AG09319 (cell line): ENCODE measurements around the gene CFAP299.
"Not testable (repeated sequence)": the region's sequence is repeated elsewhere in the genome, so short reads cannot be mapped to it uniquely, and the experiment has no call there.

ENCODE experiments used
- DNase-seq: peaks from one replicate; pipeline ENCODE4 v3.0.0-alpha.2; 2010; ENCODE audit warnings: low read depth; ENCODE audit errors: extremely low read depth
- TF ChIP-seq, protein P1 (sequence below): IDR thresholded peaks from 2 replicates; pipeline ENCODE4 v1.5.1; 2011; ENCODE audit warnings: low read depth, mild to moderate bottlenecking, inconsistent platforms, low read length, moderate library complexity

The CFAP299 gene

DNA sequence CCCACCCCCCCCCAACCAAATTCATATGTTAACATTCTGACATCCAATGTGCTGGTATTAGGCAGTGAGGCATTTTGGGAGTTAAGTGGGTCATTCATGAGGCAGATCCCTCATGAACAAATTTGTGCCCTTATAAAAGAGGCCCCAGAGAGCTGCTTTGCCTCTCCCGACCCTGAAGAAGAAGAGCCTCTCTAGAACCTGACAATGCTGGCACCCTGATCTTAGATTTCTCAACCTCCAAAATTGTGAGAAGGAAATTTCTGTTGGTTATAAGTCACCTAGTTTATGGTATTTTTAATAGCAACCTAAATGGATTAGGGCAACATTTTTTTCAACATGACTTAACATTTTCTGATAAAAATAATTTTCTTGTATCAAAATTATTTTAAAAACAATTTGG is 296.3 kb downstream of the CFAP299 start:
- TF ChIP-seq, protein P1, sequence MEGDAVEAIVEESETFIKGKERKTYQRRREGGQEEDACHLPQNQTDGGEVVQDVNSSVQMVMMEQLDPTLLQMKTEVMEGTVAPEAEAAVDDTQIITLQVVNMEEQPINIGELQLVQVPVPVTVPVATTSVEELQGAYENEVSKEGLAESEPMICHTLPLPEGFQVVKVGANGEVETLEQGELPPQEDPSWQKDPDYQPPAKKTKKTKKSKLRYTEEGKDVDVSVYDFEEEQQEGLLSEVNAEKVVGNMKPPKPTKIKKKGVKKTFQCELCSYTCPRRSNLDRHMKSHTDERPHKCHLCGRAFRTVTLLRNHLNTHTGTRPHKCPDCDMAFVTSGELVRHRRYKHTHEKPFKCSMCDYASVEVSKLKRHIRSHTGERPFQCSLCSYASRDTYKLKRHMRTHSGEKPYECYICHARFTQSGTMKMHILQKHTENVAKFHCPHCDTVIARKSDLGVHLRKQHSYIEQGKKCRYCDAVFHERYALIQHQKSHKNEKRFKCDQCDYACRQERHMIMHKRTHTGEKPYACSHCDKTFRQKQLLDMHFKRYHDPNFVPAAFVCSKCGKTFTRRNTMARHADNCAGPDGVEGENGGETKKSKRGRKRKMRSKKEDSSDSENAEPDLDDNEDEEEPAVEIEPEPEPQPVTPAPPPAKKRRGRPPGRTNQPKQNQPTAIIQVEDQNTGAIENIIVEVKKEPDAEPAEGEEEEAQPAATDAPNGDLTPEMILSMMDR, result no peak
- DNase-seq, result no peak

DNA sequence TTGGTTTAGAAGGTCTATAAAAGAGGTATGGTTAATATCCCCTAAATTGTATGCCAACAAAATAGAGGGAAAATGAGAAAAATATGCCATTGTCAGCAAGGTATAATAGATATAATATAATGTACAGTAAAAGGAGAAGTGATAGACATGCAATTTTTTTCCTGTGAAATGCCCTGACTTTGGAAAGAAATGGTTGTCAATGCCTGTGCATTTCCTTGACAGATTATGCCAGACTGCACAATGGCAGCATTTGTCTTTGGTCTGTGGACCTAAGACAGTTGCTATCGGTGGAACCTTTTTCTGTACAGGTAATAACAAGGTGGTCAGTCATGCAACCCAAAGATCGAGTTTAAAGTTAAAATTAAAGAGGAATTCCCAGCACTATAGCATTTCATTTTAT is 301.7 kb downstream of the CFAP299 start:
- no peak for DNase-seq
- TF ChIP-seq, protein P1, result no peak

DNA sequence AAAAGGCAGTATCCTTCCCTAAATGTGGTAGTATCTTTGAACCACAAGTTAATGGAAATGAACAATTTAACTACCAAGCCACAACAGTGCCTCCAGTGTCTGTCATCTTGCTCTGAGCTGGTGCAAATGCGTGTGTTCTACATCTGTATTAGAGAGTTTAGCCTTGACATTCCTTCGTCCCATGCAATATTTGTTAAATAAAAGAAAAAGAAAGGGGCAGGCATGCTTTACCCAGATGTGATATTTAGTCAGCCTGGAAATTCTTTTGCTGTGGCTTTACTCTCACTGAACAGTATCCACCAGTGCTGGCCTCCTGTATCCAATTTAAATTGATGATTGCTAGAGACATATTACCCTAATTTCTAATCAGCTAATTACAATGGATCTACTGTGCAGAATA is 310.5 kb downstream of the CFAP299 start:
- DNase-seq, result peak; percentile 22
- TF ChIP-seq, protein P1, result no peak

DNA sequence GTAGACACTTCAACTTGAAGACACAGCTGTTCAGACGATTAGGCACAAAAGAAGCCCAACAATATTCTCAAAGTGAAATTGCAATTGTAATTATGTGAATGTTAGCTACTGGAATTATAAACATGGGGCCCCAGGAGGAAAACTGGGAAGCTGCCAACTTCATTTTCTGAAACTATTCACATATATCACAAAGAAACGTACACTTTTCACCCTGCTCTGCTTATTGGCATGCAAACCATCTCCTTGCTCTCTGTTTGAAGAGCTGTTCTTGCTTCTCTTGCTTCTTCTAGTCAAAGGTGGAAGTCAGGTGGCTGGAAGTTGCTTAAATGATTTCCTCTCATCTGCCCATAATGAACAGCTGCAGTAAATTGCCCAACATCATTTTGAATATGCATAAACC is 320.1 kb downstream of the CFAP299 start:
- DNase-seq, result no peak

DNA sequence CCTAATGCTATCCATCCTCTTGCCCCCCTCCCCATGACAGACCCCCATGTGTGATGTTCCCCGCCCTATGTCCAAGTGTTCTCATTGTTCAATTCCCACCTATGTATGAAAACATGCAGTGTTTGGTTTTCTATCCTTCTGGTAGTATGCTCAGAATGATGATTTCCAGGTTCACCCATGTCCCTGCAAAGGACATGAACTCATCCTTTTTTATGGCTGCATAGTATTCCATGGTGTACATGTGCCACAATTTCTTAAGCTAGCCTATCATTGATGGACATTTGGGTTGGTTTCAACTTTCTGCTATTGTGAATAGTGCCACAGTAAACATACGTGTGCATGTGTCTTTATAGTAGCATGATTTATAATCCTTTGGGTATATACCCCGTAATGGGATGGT is 334.6 kb downstream of the CFAP299 start:
- DNase-seq, result not testable (repeated sequence)

More for the DNA sequence above, 320.1 kb downstream of the CFAP299 start:
- TF ChIP-seq, protein P1, result no peak

DNA sequence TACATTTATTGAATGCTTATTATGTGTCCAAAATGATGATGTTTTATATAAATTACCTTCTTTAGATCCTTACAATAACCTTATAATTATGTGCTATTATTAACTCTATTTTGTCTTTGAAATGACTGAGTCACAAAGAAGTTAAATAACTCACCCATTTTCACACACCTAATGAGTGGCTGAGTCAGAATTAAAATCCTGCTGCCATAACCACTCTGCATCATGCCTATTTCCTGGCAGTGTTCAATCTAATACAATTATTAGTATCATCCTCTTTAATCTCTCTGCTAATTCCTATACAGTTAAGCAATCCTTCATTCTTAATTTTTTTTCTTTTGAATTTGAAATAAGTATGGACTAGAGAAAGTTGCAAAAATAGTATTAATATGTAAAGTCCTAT is 342.9 kb downstream of the CFAP299 start:
- DNase-seq, result no peak
- TF ChIP-seq, protein P1, result no peak

DNA sequence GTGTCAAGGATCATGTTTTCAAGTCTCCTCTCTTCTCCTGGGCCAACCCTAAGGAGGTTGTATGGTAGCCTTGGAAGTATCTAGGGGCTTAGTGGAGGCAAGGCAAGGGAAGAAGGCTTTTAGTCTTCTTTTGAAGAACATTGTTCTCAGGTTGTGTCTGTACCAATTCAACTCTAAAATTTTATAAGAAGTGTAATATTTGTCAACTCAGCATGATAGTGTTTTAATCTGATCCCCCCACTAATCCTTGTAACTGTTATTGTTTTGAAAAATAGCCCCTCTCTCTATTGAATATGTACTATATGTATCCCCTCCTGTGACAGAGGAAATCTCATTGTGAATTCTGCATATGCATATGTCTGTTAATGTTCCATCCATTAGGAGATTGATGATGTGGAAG is 345.4 kb downstream of the CFAP299 start:
- TF ChIP-seq, protein P1, result no peak

DNA sequence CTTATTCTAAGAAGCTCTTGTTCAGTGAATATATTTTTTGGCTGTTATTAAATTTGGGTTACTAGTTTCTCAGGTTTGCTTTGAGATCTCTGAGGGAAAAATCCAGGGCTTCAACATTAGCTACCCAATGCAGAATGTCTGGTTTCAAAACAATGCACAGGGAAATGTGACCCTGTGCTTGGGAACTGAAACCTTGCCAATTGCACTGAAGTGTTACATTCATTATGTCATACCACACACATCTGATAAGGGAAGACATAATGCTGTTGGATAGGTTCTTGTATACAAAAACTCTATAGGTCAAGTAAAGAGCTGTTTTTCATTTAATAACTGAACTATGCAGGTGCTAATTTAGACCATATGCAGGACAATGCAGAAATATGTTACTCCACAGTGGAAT is 349.7 kb downstream of the CFAP299 start:
- TF ChIP-seq, protein P1, result no peak
- DNase-seq, result peak; percentile 58

More for the DNA sequence above, 345.4 kb downstream of the CFAP299 start:
- no peak for DNase-seq

DNA sequence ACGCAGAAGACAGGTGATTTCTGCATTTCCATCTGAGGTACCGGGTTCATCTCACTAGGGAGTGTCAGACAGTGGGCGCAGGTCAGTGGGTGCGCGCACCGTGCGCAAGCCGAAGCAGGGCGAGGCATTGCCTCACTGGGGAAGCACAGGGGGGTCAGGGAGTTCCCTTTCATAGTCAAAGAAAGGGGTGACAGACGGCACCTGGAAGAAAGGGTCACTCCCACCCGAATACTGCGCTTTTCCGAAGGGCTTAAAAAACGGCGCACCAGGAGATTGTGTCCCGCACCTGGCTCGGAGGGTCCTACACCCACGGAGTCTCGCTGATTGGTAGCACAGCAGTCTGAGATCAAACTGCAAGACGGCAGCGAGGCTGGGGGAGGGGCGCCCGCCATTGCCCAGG is 352.2 kb downstream of the CFAP299 start:
- not testable (repeated sequence) for DNase-seq
